A549 (cell line): ENCODE data around the gene GBX2.

Experiments used
- BHLHE40 ChIP-seq: IDR thresholded peaks from 2 replicates; pipeline ENCODE4 v1.6.1; 2012; ENCODE audit warnings: low read depth, low read length, inconsistent platforms
- CHD2 ChIP-seq: fragments of 150-350 bp; IDR thresholded peaks from 2 replicates; pipeline ENCODE4 v1.6.1; 2014; ENCODE audit warnings: low read length; ENCODE audit not compliant: partially characterized antibody
- CTCF ChIP-seq: fragments of >200 bp; sonication (Bioruptor Twin); formaldehyde crosslinking; IDR thresholded peaks from 3 replicates; pipeline ENCODE4 v1.5.1; 2016
- HMGXB4 ChIP-seq: fragments of 250-450 bp; sonication (Bioruptor Pico); IDR thresholded peaks from 2 replicates; pipeline ENCODE4 v1.5.0; 2021; ENCODE audit warnings: mild to moderate bottlenecking, moderate library complexity, borderline replicate concordance
- MYC ChIP-seq: IDR thresholded peaks from 2 replicates; pipeline ENCODE4 v1.6.1; 2012; ENCODE audit warnings: mild to moderate bottlenecking, inconsistent platforms, low read length, improper control_type of control experiment, borderline replicate concordance
- REST ChIP-seq: fragments of 200-600 bp; sonication (generic); IDR thresholded peaks from 2 replicates; pipeline ENCODE4 v1.6.1; 2016; ENCODE audit warnings: antibody characterized with exemption, mild to moderate bottlenecking, moderate library complexity
- RFX5 ChIP-seq: fragments of 450-650 bp; IDR thresholded peaks from 2 replicates; pipeline ENCODE4 v1.7.1; 2014; ENCODE audit warnings: antibody characterized with exemption, mild to moderate bottlenecking, moderate library complexity
- TF ChIP-seq, protein P1 (sequence below): IDR thresholded peaks from 2 replicates; pipeline ENCODE4 v1.6.1; 2012

DNA sequence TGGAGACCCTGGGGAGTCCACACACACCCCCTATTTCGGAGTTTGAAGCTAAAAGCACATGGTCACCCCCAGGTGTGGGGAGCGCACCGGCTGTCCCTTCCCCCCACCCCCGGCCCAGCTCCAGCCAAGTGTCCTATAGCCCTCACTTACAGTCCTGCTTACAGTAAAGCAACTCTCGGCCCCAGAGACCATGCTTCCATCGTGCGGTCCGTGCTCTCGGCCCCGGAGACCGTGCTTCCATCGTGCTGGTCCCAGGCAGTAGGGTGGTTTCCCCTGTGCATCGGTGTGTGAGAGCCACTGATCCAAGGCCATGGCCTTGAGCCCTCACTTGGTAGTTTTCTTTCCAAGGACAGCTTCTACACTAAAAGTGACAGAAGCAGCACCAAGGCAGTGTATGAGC is 48.7 kb downstream of the GBX2 start:
- TF ChIP-seq CTCF = no peak
- no peak for TF ChIP-seq BHLHE40
- TF ChIP-seq MYC = no peak
- TF ChIP-seq, protein P1, sequence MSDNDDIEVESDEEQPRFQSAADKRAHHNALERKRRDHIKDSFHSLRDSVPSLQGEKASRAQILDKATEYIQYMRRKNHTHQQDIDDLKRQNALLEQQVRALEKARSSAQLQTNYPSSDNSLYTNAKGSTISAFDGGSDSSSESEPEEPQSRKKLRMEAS = no peak
- no peak for TF ChIP-seq RFX5
- TF ChIP-seq HMGXB4 (CRISPR knock-in tag) = no peak
- no peak for TF ChIP-seq CHD2
- TF ChIP-seq REST = no peak
